Left ventricle myocardium inferior (tissue), 1 donor: ENCODE measurements around the gene FBXW12. TPM values are rescaled to one million over a fixed set of nuclear protein-coding genes. Genes with fewer than 3 reads are reported as not detected.
"Not testable (repeated sequence)": the region's sequence is repeated elsewhere in the genome, so short reads cannot be mapped to it uniquely, and the experiment has no call there.

Experiments used
- DNase-seq: peaks from one replicate; pipeline ENCODE4 v3.0.0-alpha.2; 2020
- H3K27ac ChIP-seq: fragments of 200-600 bp; replicated peaks from 2 replicates; pipeline ENCODE4 v1.8.0; 2021
- H3K27me3 ChIP-seq: fragments of 200-600 bp; 2 replicates; pipeline ENCODE4 v1.8.0; 2021; ENCODE audit warnings: low read depth
- H3K36me3 ChIP-seq: fragments of 200-600 bp; 2 replicates; pipeline ENCODE4 v1.8.0; 2021
- H3K4me1 ChIP-seq: fragments of 200-600 bp; 2 replicates; pipeline ENCODE4 v1.8.0; 2021
- H3K4me3 ChIP-seq: fragments of 200-600 bp; 2 replicates; pipeline ENCODE4 v1.8.0; 2021; ENCODE audit warnings: mild to moderate bottlenecking, moderate library complexity
- H3K9me3 ChIP-seq: fragments of 200-600 bp; replicated peaks from 2 replicates; pipeline ENCODE4 v1.8.0; 2021
- intact Hi-C: fragments of 100-400 bp; cut with micrococcal nuclease; formaldehyde crosslinking; loops from one replicate; pipeline ENCODE4 v1.11.0; 2022
- long read RNA-seq: library from polyadenylated mRNA; unstranded; transcript quantifications from one replicate; pipeline ENCODE4 v2.0.0, GENCODE V29; 2021
- total RNA-seq: library from RNA; stranded (reverse); fragmentation: NEBNext Ultra II Directional; extraction: Animal tissue kit (Norgen Biotek cat#: 25700); gene quantifications from one replicate; pipeline ENCODE4 v1.2.1, GENCODE V29; 2021
- TF ChIP-seq, protein P1 (sequence below): fragments of 200-600 bp; IDR thresholded peaks from 2 replicates; pipeline ENCODE4 v1.8.0; 2021; ENCODE audit warnings: antibody characterized with exemption, mild to moderate bottlenecking, borderline replicate concordance
- donor health status: DM: no; HTN: yes; CAD: no; lungs with severe emphysema.

Gene FBXW12, protein sequence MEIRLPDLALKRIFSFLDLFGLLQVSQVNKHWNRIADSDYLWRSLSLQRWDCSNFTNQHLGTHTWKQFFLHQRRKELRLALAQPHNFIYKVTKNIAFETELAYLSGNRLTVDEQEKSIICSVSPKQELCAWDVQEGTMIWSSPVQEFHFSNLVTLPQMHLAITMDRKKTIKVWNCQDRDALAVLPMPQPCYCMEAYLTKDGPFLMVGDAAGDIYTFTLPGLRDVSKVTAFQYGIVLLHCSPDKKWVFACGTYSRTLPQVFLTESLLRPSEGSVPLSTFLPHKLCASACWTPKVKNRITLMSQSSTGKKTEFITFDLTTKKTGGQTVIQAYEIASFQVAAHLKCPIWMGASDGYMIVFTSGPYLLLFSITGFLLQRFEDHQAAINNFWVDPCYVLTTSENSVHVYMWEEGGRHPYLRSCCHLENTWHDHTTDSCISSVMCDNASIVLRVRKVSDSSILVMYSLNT
- total RNA-seq, result not detected
- long read RNA-seq, result 0 reads

DNA sequence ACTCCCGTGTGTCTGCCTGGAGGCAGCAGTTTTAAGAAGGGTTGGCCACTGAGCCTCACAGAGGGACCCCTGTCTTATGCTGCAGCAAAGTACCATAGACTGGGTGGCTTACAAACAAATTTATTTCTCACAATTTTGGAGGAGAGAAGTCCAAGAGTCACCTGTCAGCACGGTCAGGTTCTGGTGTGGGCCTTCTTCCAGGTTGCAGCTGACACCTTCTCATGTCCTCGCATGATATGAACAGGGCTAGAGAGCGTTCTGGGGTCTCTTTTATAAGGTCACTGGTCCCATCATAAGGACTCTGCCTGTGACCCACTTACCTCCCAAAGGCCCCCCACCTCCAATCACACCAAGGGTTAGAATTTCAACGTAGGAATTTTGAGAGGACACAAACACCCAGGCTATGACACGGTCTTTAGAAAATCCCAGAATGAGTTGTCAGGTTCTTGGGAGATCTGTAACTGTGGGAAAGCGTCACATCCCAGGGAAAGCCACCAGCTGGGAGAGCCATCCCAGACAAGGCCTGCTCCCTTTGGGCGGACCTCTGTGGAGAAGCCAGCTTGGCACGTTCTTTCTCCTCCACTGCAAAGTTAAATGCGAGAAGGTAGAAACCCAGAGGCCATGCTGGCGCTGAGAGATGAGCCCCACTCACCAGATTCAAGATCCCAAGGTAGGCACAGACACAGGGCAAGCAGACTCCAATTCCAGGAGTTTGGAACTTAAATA lies at the start of gene FBXW12:
FBXW12 (plus strand) TSS at position 569 of the 726 bp plus-strand sequence. CDS start 549 bp downstream, outside the sequence.
- DNase-seq, result no peak
- Histone ChIP-seq H3K9me3 (no peaks in the 10 kb centered on the region), H3K4me1 (no peaks in the 10 kb centered on the region), H3K36me3 (no peaks in the 10 kb centered on the region), H3K27me3 (no peaks in the 10 kb centered on the region), H3K27ac (no peak within 1 kb of the TSS), H3K4me3 (no peak within 1 kb of the TSS)
- TF ChIP-seq, protein P1, sequence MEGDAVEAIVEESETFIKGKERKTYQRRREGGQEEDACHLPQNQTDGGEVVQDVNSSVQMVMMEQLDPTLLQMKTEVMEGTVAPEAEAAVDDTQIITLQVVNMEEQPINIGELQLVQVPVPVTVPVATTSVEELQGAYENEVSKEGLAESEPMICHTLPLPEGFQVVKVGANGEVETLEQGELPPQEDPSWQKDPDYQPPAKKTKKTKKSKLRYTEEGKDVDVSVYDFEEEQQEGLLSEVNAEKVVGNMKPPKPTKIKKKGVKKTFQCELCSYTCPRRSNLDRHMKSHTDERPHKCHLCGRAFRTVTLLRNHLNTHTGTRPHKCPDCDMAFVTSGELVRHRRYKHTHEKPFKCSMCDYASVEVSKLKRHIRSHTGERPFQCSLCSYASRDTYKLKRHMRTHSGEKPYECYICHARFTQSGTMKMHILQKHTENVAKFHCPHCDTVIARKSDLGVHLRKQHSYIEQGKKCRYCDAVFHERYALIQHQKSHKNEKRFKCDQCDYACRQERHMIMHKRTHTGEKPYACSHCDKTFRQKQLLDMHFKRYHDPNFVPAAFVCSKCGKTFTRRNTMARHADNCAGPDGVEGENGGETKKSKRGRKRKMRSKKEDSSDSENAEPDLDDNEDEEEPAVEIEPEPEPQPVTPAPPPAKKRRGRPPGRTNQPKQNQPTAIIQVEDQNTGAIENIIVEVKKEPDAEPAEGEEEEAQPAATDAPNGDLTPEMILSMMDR, result no peak
- intact Hi-C loops, result no loop called here

DNA sequence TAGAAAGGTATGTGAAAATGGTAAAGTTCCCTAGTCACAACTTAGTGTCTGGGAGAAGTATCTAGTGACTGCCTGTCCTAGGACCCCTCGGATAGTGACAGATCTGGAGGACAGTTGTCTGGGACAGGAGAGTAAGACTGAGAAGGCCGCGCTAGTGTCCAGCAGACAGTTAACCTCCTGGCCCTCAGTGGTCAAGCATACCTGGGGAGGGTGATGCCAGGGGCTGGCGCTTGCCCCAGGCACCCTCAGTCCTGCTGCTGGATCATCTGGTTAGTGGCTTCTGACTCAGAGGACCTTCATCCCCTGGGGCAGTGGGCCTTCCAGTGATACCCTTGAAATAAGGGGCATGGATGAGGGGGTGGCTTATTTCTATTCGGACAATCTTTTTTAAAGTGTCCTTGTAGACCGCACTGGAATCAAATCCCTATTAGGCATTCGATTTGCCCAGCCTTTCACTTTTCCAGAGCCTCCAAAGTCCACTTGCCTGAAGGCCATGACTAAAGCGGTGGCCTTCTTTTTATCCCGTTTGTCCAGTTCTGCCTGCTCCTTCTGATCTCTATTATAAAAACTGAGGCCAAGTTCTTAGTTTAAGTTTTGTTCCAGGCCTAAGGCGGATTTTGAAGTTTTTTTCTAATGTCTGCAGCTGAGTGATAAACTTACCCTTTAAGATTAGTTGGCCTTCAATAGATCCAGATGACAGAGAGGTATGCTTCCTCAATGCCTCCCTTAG lies 40.1 kb upstream of the FBXW12 start:
- DNase-seq, H3K36me3 ChIP-seq, H3K4me1 ChIP-seq, H3K27ac ChIP-seq, H3K4me3 ChIP-seq, intact Hi-C loops: not testable (repeated sequence)
- H3K9me3 ChIP-seq, result peaks cover 18% of the 10 kb centered on the region
- peaks cover 10% of the 10 kb centered on the region for H3K27me3 ChIP-seq

DNA sequence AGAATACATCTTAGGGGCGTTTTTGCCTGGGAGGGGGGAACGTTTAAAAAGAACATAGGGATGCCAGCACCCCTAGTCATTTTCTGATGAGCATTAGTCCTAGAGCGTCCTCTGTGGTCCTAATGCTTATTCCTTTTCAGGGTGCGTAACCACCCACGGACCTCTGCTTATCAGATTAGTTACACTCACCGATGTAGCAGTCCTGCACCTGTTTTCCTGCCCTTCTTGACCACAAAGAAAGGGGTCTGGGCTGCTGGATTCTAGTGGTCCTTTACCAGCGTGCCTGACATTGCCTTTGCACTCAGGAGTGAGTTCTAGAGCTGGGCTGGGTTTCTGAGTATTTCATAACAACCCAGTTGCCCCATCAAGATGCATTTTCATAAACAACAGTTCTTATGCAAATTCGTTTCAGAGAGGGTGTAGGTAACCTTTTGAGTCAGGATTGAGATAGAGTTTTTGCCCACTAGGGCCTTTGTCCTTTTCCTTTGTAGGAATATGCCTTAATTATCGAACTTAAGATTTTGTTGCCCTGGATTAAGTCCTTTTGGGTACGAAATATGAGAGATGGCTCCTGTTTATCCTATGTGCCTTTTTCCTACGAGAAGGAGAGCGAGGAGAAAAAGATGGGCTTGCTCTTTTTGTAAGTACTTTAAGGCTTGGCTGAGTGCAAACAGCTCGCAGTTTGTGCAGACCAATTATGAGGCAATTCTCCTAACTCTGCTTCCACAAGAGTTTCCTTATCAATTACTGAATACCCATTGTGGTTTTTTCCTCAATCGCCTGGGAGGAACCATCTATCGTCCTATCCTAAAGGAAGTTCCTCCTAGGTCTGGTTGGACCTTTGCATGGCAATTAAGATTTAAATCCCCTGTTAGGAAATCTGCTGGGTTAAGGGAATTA lies 38.4 kb upstream of the FBXW12 start, which contains the start of gene SPINK8:
SPINK8 (minus strand) TSS at position 316 of the 900 bp plus-strand sequence. CDS start 5,320 bp downstream, outside the sequence.
- not testable (repeated sequence) for H3K36me3 ChIP-seq

DNA sequence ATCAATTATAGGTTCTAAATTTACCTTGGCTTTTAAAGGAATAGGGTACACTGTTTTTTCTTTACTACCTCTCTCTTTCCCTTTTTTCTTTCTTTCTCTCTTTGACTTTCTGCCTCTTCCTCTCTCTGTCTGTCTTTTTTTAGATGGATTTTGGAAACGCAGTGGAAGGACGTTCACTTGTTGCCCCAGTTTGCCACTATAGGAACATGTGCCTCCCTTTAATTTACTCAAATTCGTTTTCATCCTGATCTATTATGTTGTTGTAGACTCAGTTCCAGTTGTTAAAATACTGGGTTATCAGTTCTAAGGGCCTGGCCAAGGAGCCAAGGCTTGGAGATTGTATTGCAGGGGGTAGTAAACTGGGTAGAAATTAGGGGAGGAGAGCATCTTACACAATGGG lies 37.4 kb upstream of the FBXW12 start:
- H3K4me1 ChIP-seq, result no peaks in the 10 kb centered on the region
- peaks cover 18% of the 10 kb centered on the region for H3K9me3 ChIP-seq
- intact Hi-C loops, result no loop called here
- peaks cover 10% of the 10 kb centered on the region for H3K27me3 ChIP-seq
- H3K36me3 ChIP-seq, result no peaks in the 10 kb centered on the region
- no peak for DNase-seq
- no peak overlapping the region for H3K4me3 ChIP-seq
- TF ChIP-seq, protein P1, result no peak
- H3K27ac ChIP-seq, result no peak overlapping the region

More for the DNA sequence above, 38.4 kb upstream of the FBXW12 start, which contains the start of gene SPINK8:
- DNase-seq, H3K27ac ChIP-seq, H3K4me1 ChIP-seq, intact Hi-C loops, H3K4me3 ChIP-seq: not testable (repeated sequence)
- H3K9me3 ChIP-seq, result peaks cover 18% of the 10 kb centered on the region
- peaks cover 10% of the 10 kb centered on the region for H3K27me3 ChIP-seq

DNA sequence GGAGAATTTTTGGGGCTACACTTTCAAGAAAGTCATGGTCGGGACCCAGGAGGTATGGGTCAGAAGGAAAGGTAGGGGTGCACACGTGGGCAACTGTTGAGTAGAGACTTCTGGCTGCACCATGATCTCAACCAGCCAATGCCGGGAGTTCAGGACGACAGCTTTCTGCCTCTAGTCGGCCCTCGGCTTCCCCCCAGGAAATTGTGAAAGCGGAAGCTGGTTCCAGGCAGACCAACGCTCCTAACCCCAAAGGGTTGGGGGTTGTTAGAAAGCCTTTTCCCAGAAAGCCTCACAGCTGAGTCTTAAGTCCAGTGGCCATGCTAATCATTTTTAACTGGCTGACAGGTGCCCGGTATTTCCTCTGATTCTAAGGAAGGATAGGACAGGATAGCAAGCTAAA lies 36.7 kb upstream of the FBXW12 start:
- Histone ChIP-seq H3K9me3 (peaks cover 18% of the 10 kb centered on the region), H3K27me3 (peaks cover 10% of the 10 kb centered on the region)
- H3K4me3 ChIP-seq, intact Hi-C loops, H3K4me1 ChIP-seq, H3K36me3 ChIP-seq, DNase-seq, H3K27ac ChIP-seq: not testable (repeated sequence)

DNA sequence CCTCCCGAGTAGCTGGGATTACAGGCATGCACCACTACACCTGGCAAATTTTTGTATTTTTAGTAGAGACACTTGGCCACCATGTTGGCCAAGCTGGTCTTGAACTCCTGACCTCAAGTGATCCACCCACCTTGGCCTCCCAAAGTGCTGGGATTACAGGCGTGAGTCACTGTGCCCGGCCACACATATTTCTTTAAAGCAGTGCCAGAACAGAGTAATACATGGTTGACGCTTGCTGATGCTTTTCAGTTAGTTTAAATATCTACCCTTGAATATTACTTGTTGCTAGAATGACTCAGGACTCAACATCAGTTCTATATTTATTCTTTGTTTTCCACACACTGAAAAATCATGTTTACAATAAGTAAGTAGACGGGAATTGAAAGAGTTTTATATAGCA lies 34.5 kb upstream of the FBXW12 start:
- DNase-seq, H3K36me3 ChIP-seq, H3K27ac ChIP-seq, H3K4me1 ChIP-seq, intact Hi-C loops, H3K4me3 ChIP-seq: not testable (repeated sequence)
- H3K9me3 ChIP-seq, result peaks cover 18% of the 10 kb centered on the region
- peaks cover 10% of the 10 kb centered on the region for H3K27me3 ChIP-seq
